ENCODE measurements around the gene FBXW10B. TPM values are rescaled to one million over a fixed set of nuclear protein-coding genes. Genes with fewer than 3 reads are reported as not detected.
"Not testable (repeated sequence)": the region's sequence is repeated elsewhere in the genome, so short reads cannot be mapped to it uniquely, and the experiment has no call there.

Gene FBXW10B
- total RNA-seq, 1 experiment from 2014 or later, result not detected

GRCh38 chr17:15648386-15648785 is 28.9 kb upstream of the FBXW10B start:
- Histone ChIP-seq H3K9me3 (ENCODE audit: control insufficient read depth, low read depth, low read length) (no peaks in the 10 kb centered on the region), H3K14ac (ENCODE audit: insufficient read depth, low read length) (no peak overlapping the region), H2AK5ac (ENCODE audit: insufficient read length, low read length) (no peak overlapping the region), H4K20me1 (ENCODE audit: control insufficient read depth, insufficient read depth, insufficient read length) (no peaks in the 10 kb centered on the region), H3K4me2 (ENCODE audit: insufficient read depth, insufficient read length, low read length) (no peak overlapping the region), H3K23ac (ENCODE audit: insufficient read length, low read depth, low read length) (no peak overlapping the region), H3K27me3 (ENCODE audit: insufficient read depth, low read length) (no peaks in the 10 kb centered on the region), H3K18ac (ENCODE audit: insufficient read length, low read depth, low read length) (no peak overlapping the region), H3K9ac (ENCODE audit: extremely low read depth, insufficient read length, low read length) (no peak overlapping the region), H2AFZ (ENCODE audit: low read length) (no peak overlapping the region), H3T11ph (ENCODE audit: low read length) (no peak overlapping the region), H2BK15ac (ENCODE audit: low read depth, low read length) (no peak overlapping the region), H4K91ac (ENCODE audit: insufficient read length, low read depth, low read length) (no peak overlapping the region), H4K8ac (replicated peaks; ENCODE audit: insufficient read length, low read depth, low read length) (no peak overlapping the region), H2BK20ac (ENCODE audit: low read depth, low read length, poor library complexity, severe bottlenecking) (no peak overlapping the region), H3K4ac (ENCODE audit: low read depth, low read length) (no peak overlapping the region), H4K5ac (ENCODE audit: insufficient read length, low read depth, low read length) (no peak overlapping the region), H3K4me1 (ENCODE audit: insufficient read depth, low read length) (peaks cover 3% of the 10 kb centered on the region; the same call in 1 of the 2 replicates), H3K56ac (ENCODE audit: insufficient read length, low read depth, low read length) (no peak overlapping the region), H2BK12ac (ENCODE audit: insufficient read length, low read depth, low read length) (no peak overlapping the region), H3K23me2 (ENCODE audit: insufficient read length, low read depth, low read length, poor library complexity, severe bottlenecking) (no peaks in the 10 kb centered on the region), H2BK120ac (ENCODE audit: low read depth, low read length, poor library complexity, severe bottlenecking) (no peak overlapping the region), H3K79me2 (ENCODE audit: insufficient read depth, low read length) (no peaks in the 10 kb centered on the region), H2BK5ac (ENCODE audit: insufficient read length, low read length) (no peak overlapping the region), H3K79me1 (ENCODE audit: insufficient read depth, low read depth, low read length, poor library complexity, severe bottlenecking) (no peaks in the 10 kb centered on the region), H3K27ac (ENCODE audit: insufficient read length, low read depth, low read length) (no peak overlapping the region)
- Mint-ChIP-seq H3K27me3 (ENCODE audit: low read depth) (peaks cover 1% of the 10 kb centered on the region; the same call in 1 of the 2 replicates), H3K9me3 (peaks cover 0 to 2% of the 10 kb centered on the region in 2 experiments; a peak in 1 of 5 replicates), H3K27ac (peak overlapping the region in 1 of 3 experiments; percentile 47; a peak in 1 of 7 replicates), H3K4me1 (peaks cover 23 to 37% of the 10 kb centered on the region in 2 experiments), H3K36me3 (ENCODE audit: insufficient read depth in 1 of 3, low read depth in 3 of 3) (peaks cover 5 to 7% (median 5%) of the 10 kb centered on the region in 3 experiments; a peak in 3 of 7 replicates), H3K4me3 (no peak overlapping the region)
- no CpG with 5 or more reads among the region's 5 CpGs for WGBS (ENCODE audit: extremely low coverage, insufficient read length, low lambda C conversion rate)
- TF ChIP-seq CTCF (conservative IDR thresholded peaks at IDR 0.05), result no peak
- DNase-seq, result no peak

DNA sequence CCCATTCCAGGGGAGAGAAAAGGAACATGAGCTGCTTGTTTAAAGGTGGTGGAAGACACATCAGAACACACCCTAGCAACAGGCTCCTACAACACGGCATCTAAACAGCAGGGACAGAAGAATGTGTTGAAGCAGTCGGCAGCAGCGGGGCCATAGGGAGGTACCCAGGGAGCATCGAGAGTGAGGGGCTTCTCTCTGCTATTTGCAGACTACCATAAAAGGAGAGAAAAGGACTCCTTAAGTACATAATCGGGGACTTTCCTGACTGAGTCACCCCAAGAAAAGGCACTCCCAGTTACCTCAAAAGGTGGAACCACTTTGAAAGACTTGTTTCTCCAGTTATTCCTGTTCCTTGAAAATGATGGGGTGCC is 26.4 kb upstream of the FBXW10B start:
- not testable (repeated sequence) for H2BK20ac ChIP-seq (ENCODE audit: low read depth, low read length, poor library complexity, severe bottlenecking); H3K4me3 Mint-ChIP-seq; H3K23me2 ChIP-seq (ENCODE audit: insufficient read length, low read depth, low read length, poor library complexity, severe bottlenecking); H2AK5ac ChIP-seq (ENCODE audit: insufficient read length, low read length); H2AFZ ChIP-seq (ENCODE audit: low read length); H3K36me3 Mint-ChIP-seq (ENCODE audit: insufficient read depth in 1 of 3, low read depth in 3 of 3); H4K8ac ChIP-seq (replicated peaks; ENCODE audit: insufficient read length, low read depth, low read length); H3K79me1 ChIP-seq (ENCODE audit: insufficient read depth, low read depth, low read length, poor library complexity, severe bottlenecking); H3K4me2 ChIP-seq (ENCODE audit: insufficient read depth, insufficient read length, low read length); H3K14ac ChIP-seq (ENCODE audit: insufficient read depth, low read length); H4K91ac ChIP-seq (ENCODE audit: insufficient read length, low read depth, low read length); H3K56ac ChIP-seq (ENCODE audit: insufficient read length, low read depth, low read length); H3K4me1 ChIP-seq (ENCODE audit: insufficient read depth, low read length); H3K9ac ChIP-seq (ENCODE audit: extremely low read depth, insufficient read length, low read length); H2BK15ac ChIP-seq (ENCODE audit: low read depth, low read length); H3K27me3 Mint-ChIP-seq (ENCODE audit: low read depth); H3K23ac ChIP-seq (ENCODE audit: insufficient read length, low read depth, low read length); H3T11ph ChIP-seq (ENCODE audit: low read length); H4K5ac ChIP-seq (ENCODE audit: insufficient read length, low read depth, low read length); H3K27ac ChIP-seq (ENCODE audit: insufficient read length, low read depth, low read length); H2BK5ac ChIP-seq (ENCODE audit: insufficient read length, low read length); H4K20me1 ChIP-seq (ENCODE audit: control insufficient read depth, insufficient read depth, insufficient read length); H3K27me3 ChIP-seq (ENCODE audit: insufficient read depth, low read length); H3K4ac ChIP-seq (ENCODE audit: low read depth, low read length); H2BK12ac ChIP-seq (ENCODE audit: insufficient read length, low read depth, low read length); H3K9me3 ChIP-seq (ENCODE audit: control insufficient read depth, low read depth, low read length); H3K79me2 ChIP-seq (ENCODE audit: insufficient read depth, low read length); H3K9me3 Mint-ChIP-seq
- Mint-ChIP-seq H3K27ac (peak overlapping the region in 2 of 3 experiments; percentile 92 to 98; a peak in 5 of 7 replicates), H3K4me1 (peaks cover 13 to 17% of the 10 kb centered on the region in 2 experiments)
- peak; percentile 71 for DNase-seq
- Histone ChIP-seq H2BK120ac (ENCODE audit: low read depth, low read length, poor library complexity, severe bottlenecking) (peak overlapping the region; percentile 92), H3K18ac (ENCODE audit: insufficient read length, low read depth, low read length) (peak overlapping the region; percentile 85)
- WGBS (ENCODE audit: extremely low coverage, insufficient read length, low lambda C conversion rate), result no CpG with 5 or more reads among the region's 5 CpGs
